ENCODE measurements around the gene CFAP299.

The CFAP299 gene

GRCh38 chr4:80452055-80452454, 116.5 kb downstream of the CFAP299 start:
- DNase-seq = no peak

- DNase-seq = no peak
Measured at GRCh38 chr4:80452768-80453167, 117.2 kb downstream of the CFAP299 start.

- no peak for DNase-seq
Measured at GRCh38 chr4:80454040-80454439, 118.5 kb downstream of the CFAP299 start.

GRCh38 chr4:80454556-80454955, 119.0 kb downstream of the CFAP299 start:
- DNase-seq = no peak

- no peak for DNase-seq
Measured at GRCh38 chr4:80459918-80460473, 124.5 kb downstream of the CFAP299 start.

- DNase-seq = peak in 1 of 2 experiments; percentile 10
Measured at GRCh38 chr4:80461412-80461811, 125.9 kb downstream of the CFAP299 start.

- DNase-seq = no peak
Measured at GRCh38 chr4:80462621-80463091, 127.1 kb downstream of the CFAP299 start.

- DNase-seq = no peak
Measured at GRCh38 chr4:80463509-80463908, 128.0 kb downstream of the CFAP299 start.

- no peak for DNase-seq
Measured at GRCh38 chr4:80465238-80465637, 129.7 kb downstream of the CFAP299 start.

- DNase-seq = no peak
Measured at GRCh38 chr4:80465736-80466135, 130.2 kb downstream of the CFAP299 start.

GRCh38 chr4:80466618-80467017, 131.1 kb downstream of the CFAP299 start:
- DNase-seq = no peak

GRCh38 chr4:80471756-80472155, 136.2 kb downstream of the CFAP299 start:
- DNase-seq = peak; percentile 5 to 60

GRCh38 chr4:80475236-80475635, 139.7 kb downstream of the CFAP299 start:
- DNase-seq = no peak

GRCh38 chr4:80475798-80476197, 140.3 kb downstream of the CFAP299 start:
- DNase-seq = no peak

- DNase-seq = no peak
Measured at GRCh38 chr4:80484712-80485111, 149.2 kb downstream of the CFAP299 start.

- no peak for DNase-seq
Measured at GRCh38 chr4:80486603-80487002, 151.1 kb downstream of the CFAP299 start.

GRCh38 chr4:80489798-80490197, 154.3 kb downstream of the CFAP299 start:
- DNase-seq = no peak

GRCh38 chr4:80492761-80493160, 157.2 kb downstream of the CFAP299 start:
- DNase-seq = peak; percentile 71 to 77

GRCh38 chr4:80495865-80496264, 160.3 kb downstream of the CFAP299 start:
- peak in 1 of 2 experiments; percentile 8 for DNase-seq

- DNase-seq = no peak
Measured at GRCh38 chr4:80498725-80499124, 163.2 kb downstream of the CFAP299 start.

GRCh38 chr4:80500613-80501012, 165.1 kb downstream of the CFAP299 start:
- no peak for DNase-seq

- DNase-seq = no peak
Measured at GRCh38 chr4:80507077-80507476, 171.5 kb downstream of the CFAP299 start.

GRCh38 chr4:80507507-80507906, 172.0 kb downstream of the CFAP299 start:
- no peak for DNase-seq

GRCh38 chr4:80515496-80515895, 180.0 kb downstream of the CFAP299 start:
- DNase-seq = no peak

- no peak for DNase-seq
Measured at GRCh38 chr4:80521438-80521837, 185.9 kb downstream of the CFAP299 start.

Measured in NCI-H526 (cell line).